NT2/D1 (cell line): ENCODE results near the gene MRPS6.

ENCODE experiments used
- YY1 ChIP-seq: IDR thresholded peaks from 2 replicates; pipeline ENCODE4 v1.6.1; 2011; ENCODE audit not compliant: insufficient read length, insufficient read depth
- ZNF274 ChIP-seq: IDR thresholded peaks from 2 replicates; pipeline ENCODE4 v1.6.1; 2011; ENCODE audit warnings: mild to moderate bottlenecking, low read depth, low read length

DNA sequence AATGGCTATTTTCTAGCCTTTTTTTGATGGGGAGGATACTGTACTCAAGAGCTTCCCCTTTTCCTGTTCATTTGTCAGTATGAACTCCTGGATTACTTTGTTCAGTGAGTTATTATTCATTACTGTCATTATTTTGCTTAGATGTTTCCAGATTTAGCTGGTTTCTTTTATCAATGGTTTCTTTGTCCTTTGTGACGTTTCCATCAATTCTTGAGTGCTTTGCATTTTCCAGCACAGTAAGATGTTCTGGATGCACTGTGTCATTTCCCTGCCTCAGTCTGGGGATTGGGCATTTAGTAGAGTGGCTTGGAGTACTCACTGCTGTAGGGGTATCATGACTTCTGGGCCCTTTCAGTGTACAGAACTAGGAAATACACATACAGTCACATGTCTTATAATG lies 34.2 kb downstream of the MRPS6 start:
- TF ChIP-seq YY1 (no peak), ZNF274 (no peak)
